ENCODE data around the gene DNMT1.
A peak's percentile ranks its signal among the peaks of the same experiment; 100 is the strongest.

DNMT1 gene

GRCh38 chr19:10095948-10096614 is 98.7 kb downstream of the DNMT1 start:
- DNase-seq (ENCODE audit: low read depth in 2 of 2, low spot score in 1 of 2) = peak; percentile 63 to 78

DNA sequence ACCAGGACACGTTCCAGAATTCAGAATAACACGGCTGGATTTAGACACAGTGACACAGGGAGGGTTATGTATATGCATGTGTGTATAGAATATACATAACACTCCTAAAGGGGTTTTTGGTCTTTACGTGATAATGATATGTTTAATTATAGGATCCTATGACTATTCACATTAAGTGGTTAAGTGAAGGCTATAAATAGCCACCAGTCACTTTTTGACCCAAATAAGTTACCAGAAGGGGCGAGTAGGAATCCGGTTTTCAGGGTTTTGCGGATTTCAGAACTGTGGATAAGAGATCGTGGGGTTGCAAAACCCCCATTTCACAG is 99.2 kb downstream of the DNMT1 start:
- no peak for DNase-seq (ENCODE audit: low read depth in 2 of 2, low spot score in 1 of 2)

GRCh38 chr19:10093295-10094186 is 101.2 kb downstream of the DNMT1 start:
- DNase-seq (ENCODE audit: low read depth in 2 of 2, low spot score in 1 of 2) = no peak

GRCh38 chr19:10092648-10093294 is 102.0 kb downstream of the DNMT1 start:
- no peak for DNase-seq (ENCODE audit: low read depth in 2 of 2, low spot score in 1 of 2)

GRCh38 chr19:10091895-10092641 is 102.7 kb downstream of the DNMT1 start:
- no peak for DNase-seq (ENCODE audit: low read depth in 2 of 2, low spot score in 1 of 2)

- no peak for DNase-seq (ENCODE audit: low read depth in 2 of 2, low spot score in 1 of 2)
Measured at GRCh38 chr19:10091370-10091687, 103.4 kb downstream of the DNMT1 start.

- no peak for DNase-seq (ENCODE audit: low read depth in 2 of 2, low spot score in 1 of 2)
Measured at GRCh38 chr19:10089801-10090375, 104.9 kb downstream of the DNMT1 start.

DNA sequence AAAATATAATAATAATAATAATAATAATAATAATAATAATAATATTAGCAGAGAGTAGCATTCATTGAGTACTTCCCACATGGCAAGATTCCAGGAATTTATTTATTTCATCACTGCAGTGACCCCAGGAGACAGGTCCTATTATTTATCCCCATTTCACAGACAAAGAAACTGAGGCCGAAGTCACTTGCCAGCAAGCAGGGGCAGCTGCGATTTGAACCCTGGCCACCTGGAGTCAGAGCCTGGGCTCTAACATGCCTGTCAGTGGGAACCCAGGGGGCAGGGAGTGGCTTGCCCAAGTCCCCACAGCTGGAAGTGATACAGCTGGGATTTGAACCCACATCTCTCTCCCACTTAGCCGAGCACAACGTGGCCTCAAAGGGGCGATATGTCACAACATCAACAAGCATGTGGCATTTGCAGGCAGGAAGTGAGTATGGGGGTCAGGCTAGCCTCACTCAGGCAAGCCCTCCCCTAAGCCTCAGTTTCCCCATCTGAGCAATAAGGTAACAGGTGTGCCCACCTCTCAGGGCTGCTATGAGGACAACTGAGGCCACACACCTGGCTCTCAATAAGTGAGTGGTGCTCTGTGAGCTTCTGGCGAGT is 105.7 kb downstream of the DNMT1 start:
- DNase-seq (ENCODE audit: low read depth in 2 of 2, low spot score in 1 of 2) = no peak

GRCh38 chr19:10087296-10088061 is 107.3 kb downstream of the DNMT1 start:
- no peak for DNase-seq (ENCODE audit: low read depth in 2 of 2, low spot score in 1 of 2)

GRCh38 chr19:10086591-10087192 is 108.1 kb downstream of the DNMT1 start:
- DNase-seq (ENCODE audit: low read depth in 2 of 2, low spot score in 1 of 2) = peak in 1 of 2 donors; percentile 56

GRCh38 chr19:10085641-10086590 is 108.8 kb downstream of the DNMT1 start, which contains the start of gene SHFL:
SHFL (plus strand) TSS chr19:10086317; CDS start chr19:10086428, 111 bp downstream.
- peak; percentile 63 to 71 for DNase-seq (ENCODE audit: low read depth in 2 of 2, low spot score in 1 of 2)

GRCh38 chr19:10084803-10085202 is 110.0 kb downstream of the DNMT1 start:
- no peak for DNase-seq (ENCODE audit: low read depth in 2 of 2, low spot score in 1 of 2)

DNA sequence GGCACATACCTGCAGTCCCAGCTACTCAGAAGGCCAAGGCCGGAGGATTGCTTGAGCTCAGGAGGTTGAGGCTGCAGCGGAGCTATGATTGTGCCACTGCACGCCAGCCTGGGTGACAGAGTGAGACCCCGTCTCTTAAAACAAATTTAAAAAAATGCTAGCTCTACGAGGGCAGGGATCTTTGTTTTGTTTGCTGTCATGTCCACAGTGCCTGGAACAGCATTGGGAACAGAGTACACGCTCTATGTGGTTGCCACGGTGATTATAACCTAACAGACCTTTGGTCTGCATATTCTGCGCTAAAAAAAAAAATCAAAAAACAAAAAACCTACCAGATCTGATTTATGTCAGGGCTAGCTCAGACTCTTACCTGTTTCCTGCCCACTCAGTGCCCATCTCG is 110.8 kb downstream of the DNMT1 start:
- DNase-seq (ENCODE audit: low read depth in 2 of 2, low spot score in 1 of 2) = no peak

Measured in stimulated activated CD8-positive, alpha-beta memory T cell treated with anti-CD3 and anti-CD28 coated beads, Interleukin-4, amount 100 ng/mL, for 4 hours (primary cell).